ENCODE data around the gene ZGPAT. TPM values are rescaled to one million over a fixed set of nuclear protein-coding genes. Genes with fewer than 3 reads are reported as not detected.

Gene ZGPAT
- total RNA-seq, 1 experiment from 2014 or later, result 27.6 TPM

- Histone ChIP-seq H3K56ac (ENCODE audit: insufficient read length, low read depth, low read length) (no peak overlapping the region), H3K27ac (ENCODE audit: insufficient read length, low read depth, low read length) (no peak overlapping the region), H3T11ph (ENCODE audit: low read length) (no peak overlapping the region), H3K79me1 (ENCODE audit: insufficient read depth, low read depth, low read length, poor library complexity, severe bottlenecking) (no peaks in the 10 kb centered on the region), H2AK5ac (ENCODE audit: insufficient read length, low read length) (no peak overlapping the region), H2AFZ (ENCODE audit: low read length) (no peak overlapping the region), H2BK15ac (ENCODE audit: low read depth, low read length) (no peak overlapping the region), H2BK5ac (ENCODE audit: insufficient read length, low read length) (no peak overlapping the region), H3K79me2 (ENCODE audit: insufficient read depth, low read length) (no peaks in the 10 kb centered on the region), H3K23me2 (ENCODE audit: insufficient read length, low read depth, low read length, poor library complexity, severe bottlenecking) (no peaks in the 10 kb centered on the region), H3K14ac (ENCODE audit: insufficient read depth, low read length) (no peak overlapping the region), H3K4me2 (ENCODE audit: insufficient read depth, insufficient read length, low read length) (no peak overlapping the region), H4K91ac (ENCODE audit: insufficient read length, low read depth, low read length) (no peak overlapping the region), H3K18ac (ENCODE audit: insufficient read length, low read depth, low read length) (no peak overlapping the region), H3K27me3 (ENCODE audit: insufficient read depth, low read length) (no peaks in the 10 kb centered on the region), H3K4me1 (ENCODE audit: insufficient read depth, low read length) (no peaks in the 10 kb centered on the region), H2BK12ac (ENCODE audit: insufficient read length, low read depth, low read length) (no peak overlapping the region), H2BK20ac (ENCODE audit: low read depth, low read length, poor library complexity, severe bottlenecking) (no peak overlapping the region), H4K5ac (ENCODE audit: insufficient read length, low read depth, low read length) (no peak overlapping the region), H2BK120ac (ENCODE audit: low read depth, low read length, poor library complexity, severe bottlenecking) (no peak overlapping the region), H4K8ac (replicated peaks; ENCODE audit: insufficient read length, low read depth, low read length) (no peak overlapping the region), H3K4ac (ENCODE audit: low read depth, low read length) (no peak overlapping the region), H3K23ac (ENCODE audit: insufficient read length, low read depth, low read length) (no peak overlapping the region), H4K20me1 (ENCODE audit: control insufficient read depth, insufficient read depth, insufficient read length) (no peaks in the 10 kb centered on the region), H3K9me3 (ENCODE audit: control insufficient read depth, low read depth, low read length) (no peaks in the 10 kb centered on the region), H3K9ac (ENCODE audit: extremely low read depth, insufficient read length, low read length) (no peak overlapping the region)
- Mint-ChIP-seq H3K36me3 (ENCODE audit: insufficient read depth in 1 of 3, low read depth in 3 of 3) (peaks cover 9 to 15% (median 13%) of the 10 kb centered on the region in 3 experiments; a peak in 6 of 7 replicates), H3K4me3 (no peak overlapping the region; a peak in 1 of 5 replicates), H3K27ac (no peak overlapping the region), H3K9me3 (no peaks in the 10 kb centered on the region; a peak in 1 of 5 replicates), H3K4me1 (no peaks in the 10 kb centered on the region), H3K27me3 (ENCODE audit: low read depth) (no peaks in the 10 kb centered on the region)
- WGBS (ENCODE audit: extremely low coverage, insufficient read length, low lambda C conversion rate), result no CpG with 5 or more reads among the region's 13 CpGs
- no peak for DNase-seq
- no peak for TF ChIP-seq CTCF (conservative IDR thresholded peaks at IDR 0.05)
Measured at GRCh38 chr20:63681609-63682142, 26.2 kb upstream of the ZGPAT start.

All from H9 (cell line).